ENCODE data around the gene PARP14.
"Not testable (repeated sequence)": the region's sequence is repeated elsewhere in the genome, so short reads cannot be mapped to it uniquely, and the experiment has no call there.

The PARP14 gene

DNA sequence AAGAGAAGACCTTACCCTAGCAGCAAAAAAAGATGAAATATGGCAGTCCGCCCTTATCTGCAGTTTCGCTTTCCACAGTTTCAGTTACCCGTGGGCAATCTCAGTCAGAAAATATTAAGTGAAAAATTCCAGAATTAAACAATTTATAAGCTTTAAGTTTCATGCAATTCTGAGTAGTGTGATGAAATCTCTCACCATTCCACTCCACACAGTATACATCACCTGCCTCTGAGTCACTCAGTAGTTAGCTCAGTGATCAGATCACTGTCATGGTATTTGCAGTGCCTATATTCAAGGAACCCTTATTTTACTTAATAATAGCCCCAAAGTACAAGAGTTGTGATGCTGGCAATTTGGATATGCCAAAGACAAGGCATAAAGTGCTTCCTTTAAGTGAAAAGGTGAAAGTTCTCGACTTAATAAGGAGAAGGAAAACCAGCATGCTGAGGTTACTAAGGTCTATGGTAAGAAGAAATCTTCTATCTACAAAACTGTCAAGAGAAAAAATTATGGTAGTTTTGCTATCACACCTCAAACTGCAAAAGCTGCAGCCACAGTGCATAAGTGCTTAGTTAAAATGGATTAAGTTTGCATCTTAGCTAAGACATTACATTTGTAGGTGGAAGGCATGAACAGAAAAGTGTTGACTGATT is 64.9 kb downstream of the PARP14 start:
- CTCF ChIA-PET, result interaction anchor here (0.8 to 1.1 kb wide), 2 partner anchors 10 to 175 kb away, joined by 3 read pairs; no protein-coding TSS in a partner anchor
- POLR2A ChIA-PET, result no interaction called here
- DNase-seq (ENCODE audit: extremely low spot score), result no peak
- no peak for TF ChIP-seq L3MBTL2 (conservative IDR thresholded peaks at IDR 0.05)
- TF ChIP-seq TARDBP (IDR thresholded peaks at IDR 0.05), result no peak
- TF ChIP-seq BHLHE40 (IDR thresholded peaks at IDR 0.05; ENCODE audit: borderline replicate concordance), result no peak
- no peak for TF ChIP-seq CTBP1 (IDR thresholded peaks at IDR 0.05; ENCODE audit: borderline replicate concordance)
- no peak for TF ChIP-seq ZNF384 (IDR thresholded peaks at IDR 0.05)
- TF ChIP-seq SP1 (IDR thresholded peaks at IDR 0.05), result no peak
- no peak for TF ChIP-seq SUZ12 (IDR thresholded peaks at IDR 0.05)
- TF ChIP-seq NFRKB (IDR thresholded peaks at IDR 0.05), result no peak
- TF ChIP-seq, protein P1, sequence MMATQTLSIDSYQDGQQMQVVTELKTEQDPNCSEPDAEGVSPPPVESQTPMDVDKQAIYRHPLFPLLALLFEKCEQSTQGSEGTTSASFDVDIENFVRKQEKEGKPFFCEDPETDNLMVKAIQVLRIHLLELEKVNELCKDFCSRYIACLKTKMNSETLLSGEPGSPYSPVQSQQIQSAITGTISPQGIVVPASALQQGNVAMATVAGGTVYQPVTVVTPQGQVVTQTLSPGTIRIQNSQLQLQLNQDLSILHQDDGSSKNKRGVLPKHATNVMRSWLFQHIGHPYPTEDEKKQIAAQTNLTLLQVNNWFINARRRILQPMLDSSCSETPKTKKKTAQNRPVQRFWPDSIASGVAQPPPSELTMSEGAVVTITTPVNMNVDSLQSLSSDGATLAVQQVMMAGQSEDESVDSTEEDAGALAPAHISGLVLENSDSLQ (IDR thresholded peaks at IDR 0.05), result no peak
- TF ChIP-seq HDGF (IDR thresholded peaks at IDR 0.05; ENCODE audit: borderline replicate concordance), result no peak
- TF ChIP-seq FOXK2 (IDR thresholded peaks at IDR 0.05), result no peak
- TF ChIP-seq ARNT (IDR thresholded peaks at IDR 0.05), result no peak
- TF ChIP-seq FOXM1 (IDR thresholded peaks at IDR 0.05; ENCODE audit: borderline replicate concordance), result no peak
- TF ChIP-seq FOXA1 (IDR thresholded peaks at IDR 0.05), result no peak
- TF ChIP-seq ELF4 (IDR thresholded peaks at IDR 0.05), result no peak
- TF ChIP-seq LEF1 (IDR thresholded peaks at IDR 0.05; ENCODE audit: borderline replicate concordance), result no peak

DNA sequence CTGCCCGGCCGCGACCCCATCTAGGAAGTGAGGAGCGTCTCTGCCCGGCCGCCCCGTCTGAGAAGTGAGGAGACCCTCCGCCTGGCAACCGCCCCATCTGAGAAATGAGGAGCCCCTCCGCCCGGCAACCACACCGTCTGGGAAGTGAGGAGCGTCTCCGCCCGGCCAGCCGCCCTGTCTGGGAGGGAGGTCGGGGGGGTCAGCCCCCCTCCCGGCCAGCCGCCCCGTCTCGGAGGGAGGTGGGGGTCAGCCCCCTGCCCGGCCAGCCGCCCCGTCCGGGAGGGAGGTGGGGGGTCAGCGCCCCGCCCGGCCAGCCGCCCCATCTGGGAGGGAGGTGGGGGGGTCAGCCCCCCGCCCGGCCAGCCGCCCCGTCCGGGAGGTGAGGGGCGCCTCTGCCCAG is 66.7 kb downstream of the PARP14 start:
- POLR2A ChIA-PET; CTCF ChIA-PET; DNase-seq (ENCODE audit: extremely low spot score): not testable (repeated sequence)

- TF ChIP-seq BHLHE40 (IDR thresholded peaks at IDR 0.05; ENCODE audit: borderline replicate concordance), result no peak
- TF ChIP-seq SUZ12 (IDR thresholded peaks at IDR 0.05), result no peak
- no peak for DNase-seq (ENCODE audit: extremely low spot score)
- ChIA-PET POLR2A (no interaction called here), CTCF (no interaction called here)
Measured at GRCh38 chr3:122748347-122748746, 67.7 kb downstream of the PARP14 start.

GRCh38 chr3:122754929-122755328 is 74.3 kb downstream of the PARP14 start:
- DNase-seq (ENCODE audit: extremely low spot score), result peak; percentile 64
- POLR2A ChIA-PET, result no interaction called here

DNA sequence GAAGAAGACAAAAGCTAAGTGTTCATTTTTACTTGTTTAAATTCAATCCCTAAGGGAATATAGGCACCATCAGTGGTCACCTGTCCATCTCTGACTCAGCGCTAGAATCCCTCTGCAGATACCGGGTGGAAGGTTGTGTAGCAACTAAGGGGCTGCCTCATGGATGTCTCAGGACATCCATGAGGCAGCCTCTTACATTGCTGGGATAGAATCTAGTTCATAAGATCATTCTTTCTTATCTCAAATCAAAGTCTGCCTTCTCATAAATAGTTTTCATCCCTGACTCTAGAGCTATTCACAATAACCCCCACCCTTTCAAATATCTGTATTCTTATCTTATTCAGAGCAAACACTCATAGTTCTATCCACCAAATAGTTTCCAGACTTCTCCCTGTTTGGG is 74.9 kb downstream of the PARP14 start:
- ChIA-PET POLR2A (no interaction called here), CTCF (interaction anchor here (0.6 to 1.4 kb wide), 8 partner anchors 11 to 316 kb away, joined by 3 to 4 read pairs (median 3); partner anchors contain the start of genes HSPBAP1 and SEMA5B)
- TF ChIP-seq, protein P1 (IDR thresholded peaks at IDR 0.05), result no peak
- TF ChIP-seq HDGF (IDR thresholded peaks at IDR 0.05; ENCODE audit: borderline replicate concordance) (no peak), FOXA1 (IDR thresholded peaks at IDR 0.05) (no peak), SUZ12 (IDR thresholded peaks at IDR 0.05) (no peak), ELF4 (IDR thresholded peaks at IDR 0.05) (no peak), NFRKB (IDR thresholded peaks at IDR 0.05) (no peak), BHLHE40 (IDR thresholded peaks at IDR 0.05; ENCODE audit: borderline replicate concordance) (no peak), LEF1 (IDR thresholded peaks at IDR 0.05; ENCODE audit: borderline replicate concordance) (no peak), ZNF384 (IDR thresholded peaks at IDR 0.05) (no peak), CTBP1 (IDR thresholded peaks at IDR 0.05; ENCODE audit: borderline replicate concordance) (no peak), L3MBTL2 (conservative IDR thresholded peaks at IDR 0.05) (no peak), FOXM1 (IDR thresholded peaks at IDR 0.05; ENCODE audit: borderline replicate concordance) (no peak), SP1 (IDR thresholded peaks at IDR 0.05) (no peak), FOXK2 (IDR thresholded peaks at IDR 0.05) (no peak), ARNT (IDR thresholded peaks at IDR 0.05) (no peak)

More at GRCh38 chr3:122754929-122755328, 74.3 kb downstream of the PARP14 start:
- TF ChIP-seq BHLHE40 (IDR thresholded peaks at IDR 0.05; ENCODE audit: borderline replicate concordance) (no peak), HDGF (IDR thresholded peaks at IDR 0.05; ENCODE audit: borderline replicate concordance) (no peak), TARDBP (IDR thresholded peaks at IDR 0.05) (no peak), NFRKB (IDR thresholded peaks at IDR 0.05) (no peak)
- CTCF ChIA-PET, result interaction anchor here (0.6 to 1.4 kb wide), 8 partner anchors 10 to 316 kb away, joined by 3 to 4 read pairs (median 3); partner anchors contain the start of genes HSPBAP1 and SEMA5B

GRCh38 chr3:122758877-122759560 is 78.4 kb downstream of the PARP14 start:
- ChIA-PET POLR2A (interaction anchor here (0.7 kb wide), 1 partner anchor 234 kb away, joined by 3 read pairs; no protein-coding TSS in a partner anchor), CTCF (no interaction called here)

More for the DNA sequence above, 74.9 kb downstream of the PARP14 start:
- DNase-seq (ENCODE audit: extremely low spot score), result no peak

More at GRCh38 chr3:122758877-122759560, 78.4 kb downstream of the PARP14 start:
- DNase-seq (ENCODE audit: extremely low spot score), result no peak
- TF ChIP-seq TARDBP (IDR thresholded peaks at IDR 0.05), result no peak
- no peak for TF ChIP-seq FOXA1 (IDR thresholded peaks at IDR 0.05)
- no peak for TF ChIP-seq ZNF384 (IDR thresholded peaks at IDR 0.05)
- no peak for TF ChIP-seq BHLHE40 (IDR thresholded peaks at IDR 0.05; ENCODE audit: borderline replicate concordance)
- no peak for TF ChIP-seq HDGF (IDR thresholded peaks at IDR 0.05; ENCODE audit: borderline replicate concordance)
- TF ChIP-seq CTBP1 (IDR thresholded peaks at IDR 0.05; ENCODE audit: borderline replicate concordance), result no peak
- TF ChIP-seq NFRKB (IDR thresholded peaks at IDR 0.05), result no peak
- TF ChIP-seq FOXM1 (IDR thresholded peaks at IDR 0.05; ENCODE audit: borderline replicate concordance), result no peak
- no peak for TF ChIP-seq SP1 (IDR thresholded peaks at IDR 0.05)
- no peak for TF ChIP-seq LEF1 (IDR thresholded peaks at IDR 0.05; ENCODE audit: borderline replicate concordance)
- TF ChIP-seq FOXK2 (IDR thresholded peaks at IDR 0.05), result no peak
- TF ChIP-seq ARNT (IDR thresholded peaks at IDR 0.05), result no peak
- TF ChIP-seq, protein P1 (IDR thresholded peaks at IDR 0.05), result no peak
- TF ChIP-seq L3MBTL2 (conservative IDR thresholded peaks at IDR 0.05), result no peak
- no peak for TF ChIP-seq SUZ12 (IDR thresholded peaks at IDR 0.05)
- no peak for TF ChIP-seq ELF4 (IDR thresholded peaks at IDR 0.05)
